H9 (cell line): ENCODE data around the gene ACTL8. TPM values are rescaled to one million over a fixed set of nuclear protein-coding genes. Genes with fewer than 3 reads are reported as not detected.

Experiments used
- DNase-seq: peaks from one replicate; pipeline ENCODE4 v3.0.0-alpha.2; 2017
- H2AFZ ChIP-seq: one replicate; pipeline ENCODE4 v1.6.1; 2013; ENCODE audit warnings: mild to moderate bottlenecking, low read length, control low read depth, moderate library complexity
- H2AK5ac ChIP-seq: 2 replicates; pipeline ENCODE4 v1.6.1; 2013; ENCODE audit warnings: low read length, control low read depth, mixed read lengths; ENCODE audit not compliant: insufficient read length
- H2BK120ac ChIP-seq: one replicate; pipeline ENCODE4 v1.6.1; 2013; ENCODE audit warnings: low read depth, mild to moderate bottlenecking, low read length, control low read depth, inconsistent platforms; ENCODE audit not compliant: poor library complexity, severe bottlenecking
- H2BK12ac ChIP-seq: 2 replicates; pipeline ENCODE4 v1.6.1; 2013; ENCODE audit warnings: low read length, control low read depth, mixed read lengths, low read depth; ENCODE audit not compliant: insufficient read length
- H2BK15ac ChIP-seq: 2 replicates; pipeline ENCODE4 v1.6.1; 2013; ENCODE audit warnings: low read depth, low read length, control low read depth
- H2BK20ac ChIP-seq: one replicate; pipeline ENCODE4 v1.6.1; 2013; ENCODE audit warnings: low read depth, mild to moderate bottlenecking, low read length, control low read depth, inconsistent platforms; ENCODE audit not compliant: poor library complexity, severe bottlenecking
- H2BK5ac ChIP-seq: 2 replicates; pipeline ENCODE4 v1.6.1; 2013; ENCODE audit warnings: low read length, control low read depth, mixed read lengths; ENCODE audit not compliant: insufficient read length
- H3K14ac ChIP-seq: 2 replicates; pipeline ENCODE4 v1.6.1; 2013; ENCODE audit warnings: low read length, control low read depth; ENCODE audit not compliant: insufficient read depth
- H3K18ac ChIP-seq: 2 replicates; pipeline ENCODE4 v1.6.1; 2013; ENCODE audit warnings: low read depth, mild to moderate bottlenecking, mixed read lengths, low read length, control low read depth; ENCODE audit not compliant: insufficient read length
- H3K23ac ChIP-seq: 2 replicates; pipeline ENCODE4 v1.6.1; 2013; ENCODE audit warnings: low read length, control low read depth, mixed read lengths, low read depth; ENCODE audit not compliant: insufficient read length
- H3K23me2 ChIP-seq: 2 replicates; pipeline ENCODE4 v1.6.1; 2013; ENCODE audit warnings: low read depth, mild to moderate bottlenecking, mixed read lengths, low read length, control low read depth; ENCODE audit not compliant: insufficient read length, poor library complexity, severe bottlenecking
- H3K27ac ChIP-seq: 2 replicates; pipeline ENCODE4 v1.5.1; 2013; ENCODE audit warnings: low read length, control low read depth, mixed read lengths, low read depth; ENCODE audit not compliant: insufficient read length
- H3K27me3 ChIP-seq: 2 replicates; pipeline ENCODE4 v1.6.1; 2013; ENCODE audit warnings: low read length, control low read depth, inconsistent platforms; ENCODE audit not compliant: insufficient read depth
- H3K4ac ChIP-seq: 2 replicates; pipeline ENCODE4 v1.6.1; 2013; ENCODE audit warnings: low read depth, mild to moderate bottlenecking, control low read depth, inconsistent platforms, low read length, moderate library complexity
- H3K4me1 ChIP-seq: 2 replicates; pipeline ENCODE4 v1.6.1; 2013; ENCODE audit warnings: low read length, control low read depth, inconsistent platforms; ENCODE audit not compliant: insufficient read depth
- H3K4me2 ChIP-seq: 2 replicates; pipeline ENCODE4 v1.6.1; 2013; ENCODE audit warnings: low read length, control low read depth, mixed read lengths; ENCODE audit not compliant: insufficient read length, insufficient read depth
- H3K56ac ChIP-seq: 2 replicates; pipeline ENCODE4 v1.6.1; 2013; ENCODE audit warnings: low read depth, mild to moderate bottlenecking, mixed read lengths, low read length, control low read depth; ENCODE audit not compliant: insufficient read length
- H3K79me1 ChIP-seq: 2 replicates; pipeline ENCODE4 v1.6.1; 2013; ENCODE audit warnings: low read depth, mild to moderate bottlenecking, moderate library complexity, low read length, control low read depth, inconsistent platforms; ENCODE audit not compliant: insufficient read depth, poor library complexity, severe bottlenecking
- H3K79me2 ChIP-seq: 2 replicates; pipeline ENCODE4 v1.6.1; 2013; ENCODE audit warnings: low read length, control low read depth, inconsistent platforms; ENCODE audit not compliant: insufficient read depth
- H3K9ac ChIP-seq: 2 replicates; pipeline ENCODE4 v1.6.1; 2013; ENCODE audit warnings: low read length, control low read depth, mixed read lengths; ENCODE audit not compliant: insufficient read length; ENCODE audit errors: extremely low read depth
- H3K9me3 ChIP-seq: one replicate; pipeline ENCODE4 v1.6.1; 2013; ENCODE audit warnings: low read depth, low read length, inconsistent platforms; ENCODE audit not compliant: control insufficient read depth
- H3T11ph ChIP-seq: one replicate; pipeline ENCODE4 v1.6.1; 2013; ENCODE audit warnings: mild to moderate bottlenecking, low read length, control low read depth, inconsistent platforms
- H4K20me1 ChIP-seq: one replicate; pipeline ENCODE4 v1.6.1; 2013; ENCODE audit not compliant: control insufficient read depth, insufficient read length, insufficient read depth
- H4K5ac ChIP-seq: 2 replicates; pipeline ENCODE4 v1.6.1; 2013; ENCODE audit warnings: low read depth, mild to moderate bottlenecking, mixed read lengths, low read length, control low read depth; ENCODE audit not compliant: insufficient read length
- H4K8ac ChIP-seq: replicated peaks from 2 replicates; pipeline ENCODE4 v1.6.1; 2013; ENCODE audit warnings: low read length, control low read depth, mixed read lengths, low read depth; ENCODE audit not compliant: insufficient read length
- H4K91ac ChIP-seq: 2 replicates; pipeline ENCODE4 v1.6.1; 2013; ENCODE audit warnings: low read depth, mild to moderate bottlenecking, moderate library complexity, mixed read lengths, low read length, control low read depth; ENCODE audit not compliant: insufficient read length
- H3K27ac Mint-ChIP-seq, 3 experiments: 2 replicates in 2 of 3; 3 replicates in 1 of 3; pipeline ENCODE4 v1.8.0; 2020 to 2021; ENCODE audit warnings: mixed read lengths in 3 of 3, mild to moderate bottlenecking in 1 of 3, moderate library complexity in 1 of 3
- H3K27me3 Mint-ChIP-seq: 2 replicates; pipeline ENCODE4 v1.8.0; 2021; ENCODE audit warnings: low read depth, mild to moderate bottlenecking, moderate library complexity, mixed read lengths
- H3K36me3 Mint-ChIP-seq, 3 experiments: 2 replicates in 2 of 3; 3 replicates in 1 of 3; pipeline ENCODE4 v1.8.0; 2020 to 2021; ENCODE audit warnings: low read depth in 3 of 3, mixed read lengths in 3 of 3; ENCODE audit not compliant: insufficient read depth in 1 of 3
- H3K4me1 Mint-ChIP-seq, 2 experiments: 2 replicates each; pipeline ENCODE4 v1.8.0; 2020; ENCODE audit warnings: mixed read lengths in 2 of 2
- H3K4me3 Mint-ChIP-seq, 2 experiments: 2 replicates in 1 of 2; 3 replicates in 1 of 2; pipeline ENCODE4 v1.8.0; 2020 to 2021; ENCODE audit warnings: mild to moderate bottlenecking in 2 of 2, mixed read lengths in 2 of 2, moderate library complexity in 1 of 2
- H3K9me3 Mint-ChIP-seq, 2 experiments: 2 replicates in 1 of 2; 3 replicates in 1 of 2; pipeline ENCODE4 v1.8.0; 2020; ENCODE audit warnings: mild to moderate bottlenecking in 2 of 2, mixed read lengths in 2 of 2, moderate library complexity in 1 of 2
- WGBS: extraction: QIAGEN DNeasy Blood & Tissue Kit; methylation state at CpG from one replicate; pipeline ENCODE4 v1.1.7; 2013; ENCODE audit warnings: missing lambda C conversion rate, low lambda C conversion rate, mixed read lengths; ENCODE audit not compliant: insufficient read length; ENCODE audit errors: extremely low coverage; 5-methylcytosine and 5-hydroxymethylcytosine counted together
- total RNA-seq: library from RNA; stranded (reverse); gene quantifications from 2 replicates; pipeline ENCODE4 v1.2.1, GENCODE V29; 2021
- TF ChIP-seq, protein P1 (sequence below): fragments of 200-600 bp; sonication (generic); conservative IDR thresholded peaks from 3 replicates; pipeline ENCODE4 v1.8.0; 2021; ENCODE audit warnings: antibody characterized with exemption, mild to moderate bottlenecking

ACTL8 gene
- total RNA-seq, 1 experiment from 2014 or later = not detected

DNA sequence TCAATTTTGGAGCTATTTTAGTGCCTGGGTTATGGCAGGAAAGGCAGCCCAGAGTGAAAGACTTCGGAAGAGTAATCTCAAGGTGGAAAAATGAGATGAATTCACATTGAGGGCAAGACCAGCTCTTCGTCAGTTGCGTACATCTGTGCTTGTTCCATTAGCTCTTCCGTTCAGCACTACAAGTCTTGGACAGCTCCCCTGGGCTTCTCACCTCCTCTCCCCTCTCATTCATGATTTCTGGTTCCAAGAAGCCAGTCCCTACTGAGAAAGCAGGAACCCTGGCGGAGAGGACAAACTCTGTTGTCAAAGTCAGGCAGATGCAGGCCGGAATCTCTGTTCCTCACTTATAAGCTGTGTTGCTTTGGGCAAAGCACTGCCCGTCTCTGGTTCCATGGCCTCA lies 76.5 kb downstream of the ACTL8 start:
- peak; percentile 67 for DNase-seq

More for the DNA sequence above, 76.5 kb downstream of the ACTL8 start:
- Mint-ChIP-seq H3K4me1 (peaks cover 0 to 3% of the 10 kb centered on the region in 2 experiments; a peak in 2 of 4 replicates), H3K9me3 (no peaks in the 10 kb centered on the region), H3K36me3 (no peaks in the 10 kb centered on the region), H3K4me3 (no peak overlapping the region), H3K27me3 (peaks cover 18% of the 10 kb centered on the region), H3K27ac (no peak overlapping the region)
- Histone ChIP-seq H3K23me2 (no peaks in the 10 kb centered on the region), H2AK5ac (no peak overlapping the region), H2AFZ (no peak overlapping the region), H3K56ac (no peak overlapping the region), H2BK15ac (no peak overlapping the region), H3K23ac (no peak overlapping the region), H3K79me1 (no peaks in the 10 kb centered on the region), H3K4me2 (no peak overlapping the region), H3T11ph (no peak overlapping the region), H3K79me2 (no peaks in the 10 kb centered on the region), H2BK120ac (no peak overlapping the region), H3K14ac (no peak overlapping the region), H4K20me1 (peaks cover 2% of the 10 kb centered on the region), H3K4ac (no peak overlapping the region), H3K27ac (no peak overlapping the region), H4K8ac (no peak overlapping the region), H2BK20ac (no peak overlapping the region), H3K9me3 (no peaks in the 10 kb centered on the region), H2BK5ac (no peak overlapping the region), H4K91ac (no peak overlapping the region), H3K4me1 (no peaks in the 10 kb centered on the region), H3K27me3 (no peaks in the 10 kb centered on the region; the same call in 1 of the 2 replicates), H3K18ac (no peak overlapping the region), H2BK12ac (no peak overlapping the region), H4K5ac (no peak overlapping the region), H3K9ac (no peak overlapping the region)
- TF ChIP-seq, protein P1, sequence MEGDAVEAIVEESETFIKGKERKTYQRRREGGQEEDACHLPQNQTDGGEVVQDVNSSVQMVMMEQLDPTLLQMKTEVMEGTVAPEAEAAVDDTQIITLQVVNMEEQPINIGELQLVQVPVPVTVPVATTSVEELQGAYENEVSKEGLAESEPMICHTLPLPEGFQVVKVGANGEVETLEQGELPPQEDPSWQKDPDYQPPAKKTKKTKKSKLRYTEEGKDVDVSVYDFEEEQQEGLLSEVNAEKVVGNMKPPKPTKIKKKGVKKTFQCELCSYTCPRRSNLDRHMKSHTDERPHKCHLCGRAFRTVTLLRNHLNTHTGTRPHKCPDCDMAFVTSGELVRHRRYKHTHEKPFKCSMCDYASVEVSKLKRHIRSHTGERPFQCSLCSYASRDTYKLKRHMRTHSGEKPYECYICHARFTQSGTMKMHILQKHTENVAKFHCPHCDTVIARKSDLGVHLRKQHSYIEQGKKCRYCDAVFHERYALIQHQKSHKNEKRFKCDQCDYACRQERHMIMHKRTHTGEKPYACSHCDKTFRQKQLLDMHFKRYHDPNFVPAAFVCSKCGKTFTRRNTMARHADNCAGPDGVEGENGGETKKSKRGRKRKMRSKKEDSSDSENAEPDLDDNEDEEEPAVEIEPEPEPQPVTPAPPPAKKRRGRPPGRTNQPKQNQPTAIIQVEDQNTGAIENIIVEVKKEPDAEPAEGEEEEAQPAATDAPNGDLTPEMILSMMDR = no peak
- WGBS = no CpG with 5 or more reads among the region's 7 CpGs
